NCI-H82 (cell line): Measurements from ENCODE around the gene ASIC5.
"Not testable (repeated sequence)": the region's sequence is repeated elsewhere in the genome, so short reads cannot be mapped to it uniquely, and the experiment has no call there.

Experiments used
- DNase-seq: peaks from one replicate; lab custom pipeline; 2025; lab: John Stamatoyannopoulos, UW

ASIC5 gene, protein sequence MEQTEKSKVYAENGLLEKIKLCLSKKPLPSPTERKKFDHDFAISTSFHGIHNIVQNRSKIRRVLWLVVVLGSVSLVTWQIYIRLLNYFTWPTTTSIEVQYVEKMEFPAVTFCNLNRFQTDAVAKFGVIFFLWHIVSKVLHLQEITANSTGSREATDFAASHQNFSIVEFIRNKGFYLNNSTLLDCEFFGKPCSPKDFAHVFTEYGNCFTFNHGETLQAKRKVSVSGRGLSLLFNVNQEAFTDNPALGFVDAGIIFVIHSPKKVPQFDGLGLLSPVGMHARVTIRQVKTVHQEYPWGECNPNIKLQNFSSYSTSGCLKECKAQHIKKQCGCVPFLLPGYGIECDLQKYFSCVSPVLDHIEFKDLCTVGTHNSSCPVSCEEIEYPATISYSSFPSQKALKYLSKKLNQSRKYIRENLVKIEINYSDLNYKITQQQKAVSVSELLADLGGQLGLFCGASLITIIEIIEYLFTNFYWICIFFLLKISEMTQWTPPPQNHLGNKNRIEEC

GRCh38 chr4:155866177-155866576 is at the start of gene ASIC5:
Gene ASIC5 (minus strand): TSS chr4:155866277. CDS start chr4:155866226, 51 bp downstream.
- DNase-seq, result no peak

DNA sequence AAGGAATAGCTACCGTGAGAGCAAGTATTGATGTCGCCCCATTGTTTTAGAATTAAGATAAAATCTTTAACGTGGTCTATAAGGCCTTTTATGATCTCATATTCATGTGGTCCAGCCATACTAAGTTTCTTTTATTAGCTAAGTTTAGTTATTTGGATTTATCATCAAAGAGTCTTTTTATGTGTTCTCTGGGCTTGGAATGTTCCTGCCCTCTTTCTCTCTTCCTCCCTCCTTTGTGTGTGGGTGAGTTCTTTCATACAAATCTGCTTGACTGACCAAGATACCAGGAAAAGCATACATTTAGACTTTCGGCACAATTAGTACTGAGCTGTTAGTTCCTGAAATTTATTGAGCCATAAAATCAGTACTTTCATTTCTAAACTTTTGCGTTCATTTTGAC is 48.7 kb upstream of the ASIC5 start:
- no peak for DNase-seq

DNA sequence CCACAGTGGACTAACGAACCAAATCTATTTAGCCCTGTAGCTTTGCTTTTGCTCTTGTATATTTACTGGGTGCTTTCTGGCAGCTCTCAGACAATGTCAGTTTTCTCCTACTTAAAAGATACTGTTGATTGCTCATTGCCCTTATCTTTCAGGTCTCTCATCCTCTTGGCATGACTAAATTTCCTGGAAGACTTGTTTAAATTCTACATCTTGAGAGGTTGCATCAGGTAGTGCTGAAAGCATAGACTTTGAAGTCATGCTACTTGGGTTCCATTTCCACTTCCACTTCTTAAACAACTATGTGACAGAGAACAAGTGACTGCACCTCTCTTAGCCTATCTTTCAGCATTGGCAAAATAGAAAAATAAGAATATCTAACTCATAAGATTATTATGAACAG is 45.8 kb upstream of the ASIC5 start:
- DNase-seq, result no peak

GRCh38 chr4:155909615-155910226 is 43.6 kb upstream of the ASIC5 start:
- no peak for DNase-seq

- no peak for DNase-seq
Measured at GRCh38 chr4:155908187-155909139, 42.4 kb upstream of the ASIC5 start.

- DNase-seq, result no peak
Measured at GRCh38 chr4:155907556-155907955, 41.5 kb upstream of the ASIC5 start.

DNA sequence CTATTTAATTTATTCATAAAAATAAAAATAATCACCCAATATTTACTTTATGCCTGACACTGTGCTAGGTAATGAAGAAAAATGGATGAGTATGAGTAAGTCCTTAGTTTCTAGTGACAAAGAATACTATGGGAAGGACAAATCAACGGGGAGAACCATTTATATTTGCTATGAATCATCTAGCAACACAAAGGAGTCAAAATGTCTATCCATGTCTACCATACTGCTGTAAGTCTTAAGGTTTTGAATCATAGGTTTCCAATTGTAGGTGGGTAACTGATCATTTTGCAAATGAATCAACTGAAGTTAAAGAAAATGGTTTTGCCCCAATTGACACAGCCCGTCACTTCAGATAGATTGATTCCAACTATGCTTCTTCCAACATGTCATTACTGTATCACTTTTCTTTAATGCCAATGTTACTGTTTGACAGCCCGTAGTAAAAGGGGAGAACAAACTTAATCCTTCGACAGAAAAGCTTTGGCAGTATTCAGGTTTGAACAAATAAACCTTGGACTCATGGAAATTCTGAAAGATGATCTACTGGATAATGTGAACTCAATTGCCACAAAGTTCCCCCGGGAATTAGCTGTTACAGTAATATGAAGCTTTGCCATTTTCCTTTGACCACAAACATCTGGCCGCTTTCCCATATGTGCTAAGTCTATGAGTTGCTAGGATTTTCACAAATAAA is 40.6 kb upstream of the ASIC5 start:
- DNase-seq, result peak; percentile 16

DNA sequence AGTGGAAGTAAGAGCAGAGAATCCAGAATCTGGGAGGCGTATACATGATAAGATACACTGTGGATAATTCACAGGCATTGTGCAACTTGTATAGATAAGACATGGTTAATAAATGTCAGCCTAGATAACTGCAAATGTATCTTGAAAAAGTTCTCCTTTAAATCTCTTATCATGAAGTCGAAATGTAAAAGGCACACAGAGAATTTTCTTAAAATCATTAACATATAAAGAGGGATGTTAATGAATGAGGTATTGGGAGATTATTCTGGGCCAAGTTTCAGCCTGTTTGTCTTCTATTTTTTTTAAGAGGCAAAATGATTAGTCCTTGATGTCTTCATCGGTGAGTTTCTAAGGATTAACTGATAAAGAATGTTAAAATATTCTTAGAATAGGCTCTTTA is 38.3 kb upstream of the ASIC5 start:
- DNase-seq, result no peak

DNA sequence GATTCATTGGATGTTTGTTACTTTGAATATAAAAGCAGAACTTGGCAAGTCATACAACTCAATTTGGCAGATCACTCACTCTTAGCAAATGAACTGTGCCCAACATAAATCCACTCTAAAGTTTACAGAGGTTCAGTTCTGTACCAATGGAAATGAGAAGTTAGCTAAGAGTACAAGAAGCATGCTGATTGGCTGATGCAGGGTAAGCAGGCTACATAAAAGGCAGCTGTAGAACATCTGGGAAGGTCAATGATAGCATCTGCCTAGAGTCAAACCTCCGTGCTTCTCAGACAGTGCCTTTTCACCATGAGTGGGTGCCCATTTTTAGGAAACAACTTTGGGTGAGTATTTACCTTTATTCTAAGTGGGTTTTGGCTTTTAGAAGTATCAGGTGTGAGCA is 37.4 kb upstream of the ASIC5 start, which contains the start of gene TDO2:
Gene TDO2 (plus strand): TSS at position 244 of the 400 bp plus-strand sequence. CDS start 63 bp downstream, at position 307.
- DNase-seq, result no peak

DNA sequence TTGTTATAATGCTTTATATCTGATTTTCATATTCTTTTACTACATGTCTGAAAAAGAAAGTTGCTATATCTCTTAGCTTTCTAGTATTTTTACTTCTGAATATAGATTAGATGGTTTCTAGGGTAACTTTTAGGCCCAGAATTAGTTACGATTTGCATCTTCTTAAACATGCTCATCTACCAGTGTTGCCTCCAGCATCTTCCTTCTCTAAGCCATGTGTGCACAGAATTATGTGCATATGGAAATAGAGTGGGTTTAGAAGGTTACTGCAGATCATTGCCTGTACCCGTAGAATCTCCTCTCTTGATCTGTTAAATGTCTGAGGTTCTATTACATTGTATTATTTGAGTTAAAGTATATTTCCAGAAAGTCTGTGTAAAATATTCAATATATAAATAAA is 34.9 kb upstream of the ASIC5 start:
- DNase-seq, result no peak

DNA sequence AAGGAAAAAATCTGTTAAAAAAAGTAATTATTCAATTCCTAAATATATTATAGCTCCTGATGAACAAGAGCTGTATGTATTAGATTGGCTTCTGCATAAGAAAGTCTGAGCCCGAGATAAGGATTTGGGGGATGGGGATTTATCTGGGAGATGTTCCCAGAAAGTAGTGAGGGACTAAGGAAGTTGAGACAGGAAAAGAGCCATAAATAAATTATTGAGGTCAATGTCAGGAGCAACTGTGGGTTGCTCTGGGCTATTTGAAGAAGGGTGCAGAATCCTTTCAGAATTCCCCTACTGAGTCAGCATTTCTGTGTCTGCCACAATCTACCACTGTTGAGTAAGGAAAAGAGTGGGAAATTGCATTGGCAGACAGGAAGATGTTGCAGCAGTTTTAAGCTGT is 34.3 kb upstream of the ASIC5 start:
- no peak for DNase-seq

- no peak for DNase-seq
Measured at GRCh38 chr4:155899891-155900290, 33.8 kb upstream of the ASIC5 start.

DNA sequence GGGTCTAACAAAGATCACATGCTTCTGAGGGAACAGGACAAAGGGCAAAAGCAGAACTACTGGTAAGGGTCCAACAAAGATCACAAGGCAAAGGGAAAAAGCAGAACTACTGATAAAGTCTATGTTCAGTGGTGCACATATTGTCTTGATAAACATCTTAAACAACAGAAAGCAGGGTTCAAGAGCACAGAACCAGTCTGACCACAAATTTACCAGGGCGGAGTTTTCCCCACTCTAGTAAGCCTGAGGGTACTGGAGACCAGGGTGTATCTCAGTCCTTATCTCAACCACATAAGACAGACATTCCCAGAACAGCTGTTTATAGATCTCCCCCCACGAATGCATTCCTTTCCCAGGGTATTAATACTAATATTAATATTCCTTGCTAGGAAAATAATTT is 32.3 kb upstream of the ASIC5 start:
- DNase-seq, result not testable (repeated sequence)

- DNase-seq, result peak; percentile 1
Measured at GRCh38 chr4:155891058-155891457, 25.0 kb upstream of the ASIC5 start.

GRCh38 chr4:155889946-155890345 is 23.9 kb upstream of the ASIC5 start:
- DNase-seq, result no peak

- DNase-seq, result no peak
Measured at GRCh38 chr4:155889031-155889793, 23.1 kb upstream of the ASIC5 start.

GRCh38 chr4:155887847-155888570 is 21.9 kb upstream of the ASIC5 start:
- DNase-seq, result no peak

- DNase-seq, result no peak
Measured at GRCh38 chr4:155887045-155887444, 21.0 kb upstream of the ASIC5 start.

- DNase-seq, result no peak
Measured at GRCh38 chr4:155885666-155886065, 19.6 kb upstream of the ASIC5 start.

GRCh38 chr4:155883895-155884294 is 17.8 kb upstream of the ASIC5 start:
- no peak for DNase-seq
